ENCODE results near the gene FTSJ1.

- TF ChIP-seq CTCF (IDR thresholded peaks at IDR 0.05; ENCODE audit: control extremely low read depth in 1 of 3, insufficient read depth in 1 of 3, low read depth in 1 of 3, low read length in 3 of 3) (no peak), JUND (IDR thresholded peaks at IDR 0.05; ENCODE audit: low read length) (no peak), POLR2A (IDR thresholded peaks at IDR 0.05; ENCODE audit: control extremely low read depth in 1 of 2, low read depth in 2 of 2, low read length in 2 of 2) (no peak), POLR2AphosphoS5 (IDR thresholded peaks at IDR 0.05; ENCODE audit: low read depth, low read length) (no peak), ZNF274 (IDR thresholded peaks at IDR 0.05; ENCODE audit: borderline replicate concordance, extremely low read depth, low read length) (no peak), EP300 (IDR thresholded peaks at IDR 0.05; ENCODE audit: borderline replicate concordance in 1 of 2, low read depth in 2 of 2, low read length in 2 of 2) (no peak)
- TF ChIP-seq, protein P1, sequence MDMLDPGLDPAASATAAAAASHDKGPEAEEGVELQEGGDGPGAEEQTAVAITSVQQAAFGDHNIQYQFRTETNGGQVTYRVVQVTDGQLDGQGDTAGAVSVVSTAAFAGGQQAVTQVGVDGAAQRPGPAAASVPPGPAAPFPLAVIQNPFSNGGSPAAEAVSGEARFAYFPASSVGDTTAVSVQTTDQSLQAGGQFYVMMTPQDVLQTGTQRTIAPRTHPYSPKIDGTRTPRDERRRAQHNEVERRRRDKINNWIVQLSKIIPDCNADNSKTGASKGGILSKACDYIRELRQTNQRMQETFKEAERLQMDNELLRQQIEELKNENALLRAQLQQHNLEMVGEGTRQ (IDR thresholded peaks at IDR 0.05; ENCODE audit: low read length) = no peak
Measured at GRCh38 chrX:48505481-48505880, 29.5 kb downstream of the FTSJ1 start.

Measured in H1 (cell line).